HUES6 (cell line): ENCODE data around the gene PKNOX1.
"Not testable (repeated sequence)": the region's sequence is repeated elsewhere in the genome, so short reads cannot be mapped to it uniquely, and the experiment has no call there.

Source experiments
- H3K27ac ChIP-seq: 2 replicates; pipeline ENCODE4 v1.7.0; 2013; ENCODE audit warnings: low read depth, mild to moderate bottlenecking, low read length, inconsistent platforms
- H3K27me3 ChIP-seq: 2 replicates; pipeline ENCODE4 v1.6.1; 2013; ENCODE audit warnings: low read length; ENCODE audit not compliant: control insufficient read depth, insufficient read depth
- H3K36me3 ChIP-seq: 2 replicates; pipeline ENCODE4 v1.6.1; 2013; ENCODE audit warnings: low read length; ENCODE audit not compliant: control insufficient read depth, insufficient read depth
- H3K4me1 ChIP-seq: 2 replicates; pipeline ENCODE4 v1.6.1; 2013; ENCODE audit warnings: low read length; ENCODE audit not compliant: control insufficient read depth, insufficient read depth
- H3K4me3 ChIP-seq: 2 replicates; pipeline ENCODE4 v1.5.1; 2013; ENCODE audit warnings: low read depth, low read length
- H3K9ac ChIP-seq: one replicate; pipeline ENCODE4 v1.6.1; 2013; ENCODE audit warnings: mild to moderate bottlenecking, low read length
- H3K9me3 ChIP-seq: 2 replicates; pipeline ENCODE4 v1.6.1; 2013; ENCODE audit warnings: low read depth, low read length; ENCODE audit not compliant: control insufficient read depth, insufficient read depth

The PKNOX1 gene

DNA sequence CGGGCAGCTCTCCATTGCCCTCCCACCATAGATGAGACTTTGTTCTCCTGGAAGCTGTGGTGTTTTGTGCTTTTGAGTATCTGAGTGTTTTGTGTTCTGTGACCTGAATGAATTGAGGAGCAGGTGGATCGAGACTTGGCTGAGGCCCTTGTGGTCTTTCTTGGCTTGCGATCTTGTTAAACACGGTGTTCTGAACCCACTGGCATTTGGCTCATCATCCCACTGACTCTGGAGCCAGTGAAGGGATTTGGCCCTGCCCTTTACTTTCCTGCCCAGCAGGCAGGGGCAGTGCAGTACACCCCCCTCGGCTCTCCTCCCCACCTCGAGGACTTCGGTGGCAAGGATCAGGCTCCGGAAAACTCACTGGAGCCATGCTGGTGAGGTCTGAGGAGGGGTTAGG is 30.6 kb downstream of the PKNOX1 start:
- Histone ChIP-seq H3K9ac (no peak overlapping the region), H3K27me3 (no peaks in the 10 kb centered on the region), H3K9me3 (peaks cover 13% of the 10 kb centered on the region), H3K4me1 (peaks cover 7% of the 10 kb centered on the region), H3K4me3 (no peak overlapping the region), H3K27ac (no peak overlapping the region), H3K36me3 (peaks cover 34% of the 10 kb centered on the region)

DNA sequence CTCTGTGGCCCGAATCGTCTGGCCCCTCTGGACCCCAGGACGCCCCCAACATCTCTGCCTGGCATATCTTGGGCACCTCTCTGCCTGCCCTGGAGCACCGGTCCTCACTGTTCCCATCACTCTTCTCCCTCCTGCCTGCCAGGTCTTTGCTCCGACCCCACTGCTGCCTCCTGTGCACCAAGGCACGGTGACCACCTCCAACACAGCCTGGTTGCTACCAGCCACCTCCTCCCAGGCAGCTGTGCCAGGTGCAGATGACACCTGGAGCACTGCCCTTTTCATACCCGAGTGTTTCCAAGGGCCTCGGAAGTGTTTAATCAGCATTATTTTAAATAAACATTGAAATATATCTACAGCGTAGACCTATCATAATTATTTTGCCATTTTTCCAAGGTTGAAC is 31.3 kb downstream of the PKNOX1 start:
- no peak overlapping the region for H3K9ac ChIP-seq
- peaks cover 7% of the 10 kb centered on the region for H3K4me1 ChIP-seq
- peaks cover 38% of the 10 kb centered on the region for H3K36me3 ChIP-seq
- peaks cover 6% of the 10 kb centered on the region for H3K9me3 ChIP-seq
- no peaks in the 10 kb centered on the region for H3K27me3 ChIP-seq
- no peak overlapping the region for H3K4me3 ChIP-seq
- no peak overlapping the region for H3K27ac ChIP-seq

GRCh38 chr21:43006051-43006873 is 31.9 kb downstream of the PKNOX1 start:
- H3K4me1 ChIP-seq, H3K27ac ChIP-seq, H3K4me3 ChIP-seq, H3K9me3 ChIP-seq, H3K27me3 ChIP-seq, H3K9ac ChIP-seq: not testable (repeated sequence)
- peaks cover 40% of the 10 kb centered on the region for H3K36me3 ChIP-seq

- H3K4me3 ChIP-seq = no peak overlapping the region
- no peak overlapping the region for H3K27ac ChIP-seq
- H3K9me3 ChIP-seq = no peaks in the 10 kb centered on the region
- no peak overlapping the region for H3K9ac ChIP-seq
- H3K36me3 ChIP-seq = peaks cover 45% of the 10 kb centered on the region
- H3K27me3 ChIP-seq = no peaks in the 10 kb centered on the region
- peaks cover 7% of the 10 kb centered on the region for H3K4me1 ChIP-seq
Observed at GRCh38 chr21:43006874-43007208, 32.5 kb downstream of the PKNOX1 start.

- Histone ChIP-seq H3K9me3 (no peaks in the 10 kb centered on the region), H3K4me1 (no peaks in the 10 kb centered on the region), H3K36me3 (peaks cover 64% of the 10 kb centered on the region), H3K4me3 (no peak overlapping the region), H3K9ac (no peak overlapping the region), H3K27ac (no peak overlapping the region), H3K27me3 (no peaks in the 10 kb centered on the region)
Observed at GRCh38 chr21:43012596-43012995, 38.2 kb downstream of the PKNOX1 start.

GRCh38 chr21:43015906-43016540 is 41.7 kb downstream of the PKNOX1 start:
- no peak overlapping the region for H3K4me3 ChIP-seq
- no peaks in the 10 kb centered on the region for H3K9me3 ChIP-seq
- no peaks in the 10 kb centered on the region for H3K4me1 ChIP-seq
- no peak overlapping the region for H3K9ac ChIP-seq
- H3K27me3 ChIP-seq = no peaks in the 10 kb centered on the region
- no peak overlapping the region for H3K27ac ChIP-seq
- H3K36me3 ChIP-seq = peaks cover 66% of the 10 kb centered on the region

GRCh38 chr21:43016728-43017127 is 42.4 kb downstream of the PKNOX1 start:
- H3K4me1 ChIP-seq = peaks cover under 1% of the 10 kb centered on the region; the same call in 1 of the 2 replicates
- no peak overlapping the region for H3K4me3 ChIP-seq
- H3K9me3 ChIP-seq = no peaks in the 10 kb centered on the region
- H3K9ac ChIP-seq = no peak overlapping the region
- peaks cover 67% of the 10 kb centered on the region for H3K36me3 ChIP-seq
- H3K27me3 ChIP-seq = no peaks in the 10 kb centered on the region
- no peak overlapping the region for H3K27ac ChIP-seq

DNA sequence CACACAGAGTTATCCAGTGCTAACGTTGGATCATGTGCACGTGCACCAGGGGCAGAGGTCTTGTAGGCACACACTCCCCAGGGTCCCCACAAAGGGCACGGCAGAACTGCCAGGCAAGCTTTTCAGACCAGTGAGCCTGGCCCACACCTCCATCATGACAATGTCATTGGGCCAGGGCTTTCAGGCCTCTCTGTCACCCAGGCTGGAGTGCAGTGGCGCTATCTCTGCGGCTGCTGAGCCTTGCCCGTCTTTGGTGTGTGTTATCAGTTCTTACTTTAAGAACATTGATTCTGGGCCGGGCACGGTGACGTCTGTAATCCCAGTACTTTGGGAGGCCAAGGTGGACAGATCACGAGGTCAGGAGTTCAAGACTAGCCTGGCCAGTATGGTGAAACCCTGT is 44.2 kb downstream of the PKNOX1 start:
- Histone ChIP-seq H3K9me3 (no peaks in the 10 kb centered on the region), H3K9ac (no peak overlapping the region), H3K27me3 (no peaks in the 10 kb centered on the region), H3K4me1 (peaks cover 5% of the 10 kb centered on the region; the same call in 1 of the 2 replicates), H3K27ac (no peak overlapping the region), H3K4me3 (no peak overlapping the region), H3K36me3 (peaks cover 65% of the 10 kb centered on the region)

- H3K36me3 ChIP-seq = peaks cover 69% of the 10 kb centered on the region
- no peaks in the 10 kb centered on the region for H3K9me3 ChIP-seq
- peaks cover 5% of the 10 kb centered on the region; the same call in 1 of the 2 replicates for H3K4me1 ChIP-seq
- H3K4me3 ChIP-seq = no peak overlapping the region
- no peaks in the 10 kb centered on the region for H3K27me3 ChIP-seq
- H3K9ac ChIP-seq = no peak overlapping the region
- H3K27ac ChIP-seq = no peak overlapping the region
Observed at GRCh38 chr21:43020177-43020576, 45.8 kb downstream of the PKNOX1 start.

GRCh38 chr21:43020771-43021170 is 46.4 kb downstream of the PKNOX1 start:
- Histone ChIP-seq H3K9ac (no peak overlapping the region), H3K4me3 (no peak overlapping the region), H3K4me1 (peaks cover 5% of the 10 kb centered on the region; the same call in 1 of the 2 replicates), H3K27me3 (no peaks in the 10 kb centered on the region), H3K9me3 (no peaks in the 10 kb centered on the region), H3K27ac (no peak overlapping the region), H3K36me3 (peaks cover 74% of the 10 kb centered on the region)

GRCh38 chr21:43021191-43021590 is 46.8 kb downstream of the PKNOX1 start:
- Histone ChIP-seq H3K27ac (no peak overlapping the region), H3K4me1 (peaks cover 5% of the 10 kb centered on the region; the same call in 1 of the 2 replicates), H3K36me3 (peaks cover 73% of the 10 kb centered on the region), H3K27me3 (no peaks in the 10 kb centered on the region), H3K4me3 (no peak overlapping the region), H3K9ac (no peak overlapping the region), H3K9me3 (no peaks in the 10 kb centered on the region)
